K562 (cell line): ENCODE measurements around the gene GET3. TPM values are rescaled to one million over a fixed set of nuclear protein-coding genes. Genes with fewer than 3 reads are reported as not detected.
A peak's percentile ranks its signal among the peaks of the same experiment; 100 is the strongest.

Experiments
- FIP1L1 ChIP-seq: fragments of 200-400 bp; formaldehyde crosslinking; IDR thresholded peaks from 2 replicates; pipeline ENCODE4 v1.6.1; 2018; ENCODE audit warnings: mild to moderate bottlenecking, low read depth, low read length; ENCODE audit not compliant: poor library complexity, severe bottlenecking
- GATAD2B ChIP-seq: fragments of 450-650 bp; IDR thresholded peaks from 2 replicates; pipeline ENCODE4 v1.6.1; 2017; ENCODE audit warnings: mild to moderate bottlenecking, borderline replicate concordance
- HNRNPK ChIP-seq: fragments of 200-400 bp; formaldehyde crosslinking; IDR thresholded peaks from one replicate; pipeline ENCODE4 v1.6.1; 2018; ENCODE audit warnings: mild to moderate bottlenecking, low read depth, low read length; ENCODE audit not compliant: poor library complexity, severe bottlenecking
- ILF3 ChIP-seq: fragments of 450-650 bp; IDR thresholded peaks from 2 replicates; pipeline ENCODE4 v1.6.1; 2018; ENCODE audit warnings: antibody characterized with exemption, mild to moderate bottlenecking, moderate library complexity, borderline replicate concordance
- KDM4B ChIP-seq, 2 experiments: fragments of 450-650 bp in 1 of 2; sonication (generic) in 1 of 2; IDR thresholded peaks; 2 replicates each; pipeline ENCODE4 v1.6.1; 2016 to 2017; ENCODE audit warnings: borderline replicate concordance in 2 of 2, antibody characterized with exemption in 1 of 2, low read depth in 1 of 2, mild to moderate bottlenecking in 1 of 2
- MAZ ChIP-seq, 2 experiments: fragments of 450-650 bp in 1 of 2; sonication (generic) in 1 of 2; formaldehyde crosslinking; IDR thresholded peaks in 1 of 2; conservative IDR thresholded peaks in 1 of 2; 2 replicates each; pipeline versions ENCODE4 v1.4.0 to v1.5.0; 2020; ENCODE audit warnings: mild to moderate bottlenecking in 1 of 2, missing genetic modification reagents in 1 of 2
- MEF2A ChIP-seq: IDR thresholded peaks from 2 replicates; pipeline ENCODE4 v1.6.1; 2011; ENCODE audit warnings: low read depth, mild to moderate bottlenecking, low read length, moderate library complexity; ENCODE audit not compliant: control insufficient read depth
- PHF20 ChIP-seq: fragments of 450-650 bp; IDR thresholded peaks from 2 replicates; pipeline ENCODE4 v1.6.1; 2018; ENCODE audit not compliant: partially characterized antibody
- POLR2B ChIP-seq: fragments of 450-650 bp; IDR thresholded peaks from 2 replicates; pipeline ENCODE4 v1.6.1; 2018; ENCODE audit warnings: low read depth; ENCODE audit not compliant: partially characterized antibody
- SMAD1 ChIP-seq: fragments of 150-350 bp; IDR thresholded peaks from 2 replicates; pipeline ENCODE4 v1.6.1; 2014; ENCODE audit warnings: low read length, low read depth; ENCODE audit not compliant: partially characterized antibody
- TFAP4 ChIP-seq: sonication (generic); formaldehyde crosslinking; IDR thresholded peaks from 2 replicates; pipeline ENCODE4 v1.8.0; 2022; ENCODE audit warnings: missing genetic modification reagents, mild to moderate bottlenecking, moderate library complexity, borderline replicate concordance
- THRAP3 ChIP-seq: fragments of 450-650 bp; IDR thresholded peaks from 2 replicates; pipeline ENCODE4 v1.6.1; 2016; ENCODE audit warnings: mild to moderate bottlenecking, inconsistent platforms, borderline replicate concordance
- USF1 ChIP-seq: sonication (generic); formaldehyde crosslinking; IDR thresholded peaks from 2 replicates; pipeline ENCODE4 v1.9.0; 2022; ENCODE audit warnings: mild to moderate bottlenecking, missing genetic modification reagents
- ZFX ChIP-seq: sonication (generic); formaldehyde crosslinking; IDR thresholded peaks from 2 replicates; pipeline ENCODE4 v1.8.0; 2022; ENCODE audit warnings: mild to moderate bottlenecking, missing genetic modification reagents, moderate library complexity
- ZNF740 ChIP-seq, 3 experiments: fragments of 200-800 bp in 1 of 3; sonication (Bioruptor generic) in 1 of 3; sonication (generic) in 1 of 3; formaldehyde crosslinking in 1 of 3; IDR thresholded peaks; 2 replicates each; pipeline versions ENCODE4 v1.6.1 to v1.8.0; 2016 to 2022; ENCODE audit warnings: mild to moderate bottlenecking in 2 of 3, missing compliant biosample characterization in 2 of 3, missing genetic modification characterization in 2 of 3, missing genetic modification reagents in 1 of 3
- polyA plus RNA-seq, 8 experiments: library from polyadenylated mRNA; depleted of rRNA in 4 of 8; stranded (reverse) in 5 of 8; unstranded in 3 of 8; fragments of >200 nt; fragmentation: Nextera tagmentation in 2 of 8; fragmentation: Illumina TruSeq in 1 of 8; extraction: Ambion mirVana in 2 of 8; extraction: Trizol in 1 of 8; gene quantifications; 2 replicates each; pipeline versions ENCODE4 v1.2.1 to v1.2.3, GENCODE V29; 2011 to 2014; ENCODE audit warnings: inconsistent platforms in 1 of 8, missing spikeins in 1 of 8
- total RNA-seq, 7 experiments: library from RNA; depleted of rRNA in 6 of 7; stranded (reverse); fragments of >200 nt in 6 of 7; fragmentation: Illumina TruSeq in 2 of 7; extraction: Trizol in 2 of 7; gene quantifications; 2 replicates each; pipeline versions ENCODE4 v1.2.1 to v1.2.3, GENCODE V29; 2011 to 2021; ENCODE audit warnings: low replicate concordance in 1 of 7
- TF ChIP-seq, protein P1 (sequence below): IDR thresholded peaks from 2 replicates; pipeline ENCODE4 v1.6.1; 2011; ENCODE audit not compliant: insufficient read length; ENCODE audit errors: extremely low read depth
- TF ChIP-seq, protein P2 (sequence below): fragments of 200-800 bp; sonication (Bioruptor generic); IDR thresholded peaks from 2 replicates; pipeline ENCODE4 v1.6.1; 2017; ENCODE audit warnings: missing genetic modification characterization, missing compliant biosample characterization
- TF ChIP-seq, protein P3 (sequence below), 2 experiments: IDR thresholded peaks; 2 replicates each; pipeline ENCODE4 v1.6.1; 2011; ENCODE audit warnings: borderline replicate concordance in 1 of 2, control low read depth in 1 of 2, low read depth in 1 of 2, low read length in 1 of 2, mild to moderate bottlenecking in 1 of 2, mixed read lengths in 1 of 2, moderate library complexity in 1 of 2; ENCODE audit not compliant: insufficient read depth in 1 of 2, insufficient read length in 1 of 2, poor library complexity in 1 of 2, severe bottlenecking in 1 of 2; ENCODE audit errors: extremely low read depth in 1 of 2

GET3 gene
- total and polyA plus RNA-seq, 9 of the 15 experiments (the other 6 are each of a cell fraction or from before 2014, with no cell fraction given), result 8.3 to 83.5 (median 51.8) TPM

GRCh38 chr19:12793290-12794195 is 56.2 kb downstream of the GET3 start (continued):
- TF ChIP-seq ZFX (CRISPR knock-in tag) (peak; percentile 44; the same call in 1 of the 2 replicates), POLR2B (peak; percentile 78), USF1 (peak; percentile 54), GATAD2B (no peak), FIP1L1 (peak; percentile 100), MEF2A (no peak), MAZ (CRISPR knock-in tag; conservative IDR thresholded peaks at IDR 0.05 in 1 of 2, IDR thresholded peaks at IDR 0.05 in 1 of 2) (peak; percentile 43 to 80; a peak in 3 of 4 replicates), ZNF740 (CRISPR knock-in tag; IDR thresholded peaks at IDR 0.05) (no peak), ZNF740 (tag; IDR thresholded peaks at IDR 0.05) (no peak), HNRNPK (peak; percentile 95), PHF20 (no peak), TFAP4 (CRISPR knock-in tag) (peak; percentile 48; the same call in 1 of the 2 replicates), ILF3 (peak; percentile 83; the same call in 1 of the 2 replicates), KDM4B (IDR thresholded peaks at IDR 0.05; ENCODE audit: borderline replicate concordance in 2 of 2, low read depth in 1 of 2) (no peak), SMAD1 (no peak), THRAP3 (no peak)
- TF ChIP-seq, protein P1, sequence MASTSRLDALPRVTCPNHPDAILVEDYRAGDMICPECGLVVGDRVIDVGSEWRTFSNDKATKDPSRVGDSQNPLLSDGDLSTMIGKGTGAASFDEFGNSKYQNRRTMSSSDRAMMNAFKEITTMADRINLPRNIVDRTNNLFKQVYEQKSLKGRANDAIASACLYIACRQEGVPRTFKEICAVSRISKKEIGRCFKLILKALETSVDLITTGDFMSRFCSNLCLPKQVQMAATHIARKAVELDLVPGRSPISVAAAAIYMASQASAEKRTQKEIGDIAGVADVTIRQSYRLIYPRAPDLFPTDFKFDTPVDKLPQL, result no peak
- TF ChIP-seq, protein P2, sequence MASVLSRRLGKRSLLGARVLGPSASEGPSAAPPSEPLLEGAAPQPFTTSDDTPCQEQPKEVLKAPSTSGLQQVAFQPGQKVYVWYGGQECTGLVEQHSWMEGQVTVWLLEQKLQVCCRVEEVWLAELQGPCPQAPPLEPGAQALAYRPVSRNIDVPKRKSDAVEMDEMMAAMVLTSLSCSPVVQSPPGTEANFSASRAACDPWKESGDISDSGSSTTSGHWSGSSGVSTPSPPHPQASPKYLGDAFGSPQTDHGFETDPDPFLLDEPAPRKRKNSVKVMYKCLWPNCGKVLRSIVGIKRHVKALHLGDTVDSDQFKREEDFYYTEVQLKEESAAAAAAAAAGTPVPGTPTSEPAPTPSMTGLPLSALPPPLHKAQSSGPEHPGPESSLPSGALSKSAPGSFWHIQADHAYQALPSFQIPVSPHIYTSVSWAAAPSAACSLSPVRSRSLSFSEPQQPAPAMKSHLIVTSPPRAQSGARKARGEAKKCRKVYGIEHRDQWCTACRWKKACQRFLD (CRISPR knock-in tag), result no peak
- TF ChIP-seq, protein P3, sequence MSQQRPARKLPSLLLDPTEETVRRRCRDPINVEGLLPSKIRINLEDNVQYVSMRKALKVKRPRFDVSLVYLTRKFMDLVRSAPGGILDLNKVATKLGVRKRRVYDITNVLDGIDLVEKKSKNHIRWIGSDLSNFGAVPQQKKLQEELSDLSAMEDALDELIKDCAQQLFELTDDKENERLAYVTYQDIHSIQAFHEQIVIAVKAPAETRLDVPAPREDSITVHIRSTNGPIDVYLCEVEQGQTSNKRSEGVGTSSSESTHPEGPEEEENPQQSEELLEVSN (IDR thresholded peaks at IDR 0.05; ENCODE audit: borderline replicate concordance in 1 of 2, extremely low read depth in 1 of 2, insufficient read depth in 1 of 2, insufficient read length in 1 of 2, low read depth in 1 of 2, low read length in 1 of 2, poor library complexity in 1 of 2, severe bottlenecking in 1 of 2), result peak; percentile 92 to 99
